ENCODE measurements around the gene UTS2B.

UTS2B gene

DNA sequence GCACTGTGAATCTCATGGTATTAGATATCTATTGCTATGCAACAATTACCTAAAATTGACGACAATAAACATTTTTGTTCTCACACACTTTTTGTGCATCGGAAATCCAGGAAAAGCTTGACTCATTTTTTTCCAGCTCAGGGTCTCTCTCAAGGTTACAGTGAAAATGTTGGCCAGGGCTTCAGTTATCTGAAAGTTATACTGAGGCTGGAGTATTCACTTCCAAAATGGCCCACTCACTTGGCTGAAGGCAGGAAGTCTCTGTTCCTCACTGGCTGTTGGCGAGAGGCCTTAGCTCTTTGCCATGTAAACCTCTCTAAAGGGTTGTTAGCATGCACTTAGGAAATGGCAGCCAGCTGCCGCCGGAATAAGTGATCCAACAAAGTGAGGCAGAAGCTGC lies 89.8 kb downstream of the UTS2B start:
- 92% methylated on average over 5 of the region's 5 CpGs for WGBS (ENCODE audit: insufficient coverage)
- POLR2A ChIA-PET, result no interaction called here
- Histone ChIP-seq H3K36me3 (ENCODE audit: control insufficient read depth in 4 of 4, insufficient read depth in 4 of 4, low read length in 3 of 4) (no peaks in the 10 kb centered on the region), H3K9me3 (ENCODE audit: control extremely low read depth in 1 of 5, control insufficient read depth in 4 of 5, insufficient read depth in 2 of 5, low read depth in 1 of 5, low read length in 4 of 5) (no peaks in the 10 kb centered on the region), H3K4me1 (ENCODE audit: control extremely low read depth in 1 of 4, control insufficient read depth in 4 of 4, insufficient read depth in 4 of 4, low read length in 3 of 4) (peaks cover 0 to 3% (median 1%) of the 10 kb centered on the region in 4 experiments), H3K27ac (ENCODE audit: insufficient read depth in 1 of 2, low read depth in 1 of 2, low read length in 2 of 2, poor library complexity in 1 of 2, severe bottlenecking in 2 of 2) (no peak overlapping the region), H3K4me3 (ENCODE audit: control insufficient read depth in 1 of 7, extremely low read depth in 1 of 7, insufficient read depth in 4 of 7, low read depth in 2 of 7, low read length in 6 of 7) (no peak overlapping the region), H3K27me3 (replicated peaks in 2 of 5; ENCODE audit: control insufficient read depth in 4 of 5, insufficient read depth in 5 of 5, low read length in 4 of 5) (no peaks in the 10 kb centered on the region)
- no peak for DNase-seq
- CTCF ChIA-PET, result no interaction called here

- peak in 2 of 3 donors; percentile 25 to 46 for DNase-seq
- Histone ChIP-seq H3K4me3 (ENCODE audit: control insufficient read depth in 1 of 7, extremely low read depth in 1 of 7, insufficient read depth in 4 of 7, low read depth in 2 of 7, low read length in 6 of 7) (no peak overlapping the region), H3K4me1 (ENCODE audit: control extremely low read depth in 1 of 4, control insufficient read depth in 4 of 4, insufficient read depth in 4 of 4, low read length in 3 of 4) (peaks cover 0 to 2% (median 0%) of the 10 kb centered on the region in 4 experiments), H3K27ac (ENCODE audit: insufficient read depth in 1 of 2, low read depth in 1 of 2, low read length in 2 of 2, poor library complexity in 1 of 2, severe bottlenecking in 2 of 2) (no peak overlapping the region), H3K27me3 (replicated peaks in 2 of 5; ENCODE audit: control insufficient read depth in 4 of 5, insufficient read depth in 5 of 5, low read length in 4 of 5) (peaks cover 0 to 4% (median 0%) of the 10 kb centered on the region in 5 experiments), H3K9me3 (ENCODE audit: control extremely low read depth in 1 of 5, control insufficient read depth in 4 of 5, insufficient read depth in 2 of 5, low read depth in 1 of 5, low read length in 4 of 5) (no peaks in the 10 kb centered on the region), H3K36me3 (ENCODE audit: control insufficient read depth in 4 of 4, insufficient read depth in 4 of 4, low read length in 3 of 4) (no peaks in the 10 kb centered on the region)
- WGBS (ENCODE audit: insufficient coverage), result no CpG with 5 or more reads among the region's 1 CpG
- ChIA-PET POLR2A (no interaction called here), CTCF (no interaction called here)
Measured at GRCh38 chr3:191239407-191240031, 90.8 kb downstream of the UTS2B start.

GRCh38 chr3:191238321-191238817 lies 92.0 kb downstream of the UTS2B start:
- CTCF ChIA-PET, result no interaction called here
- H3K27ac ChIP-seq (ENCODE audit: insufficient read depth in 1 of 2, low read depth in 1 of 2, low read length in 2 of 2, poor library complexity in 1 of 2, severe bottlenecking in 2 of 2), result no peak overlapping the region
- no peak overlapping the region for H3K4me3 ChIP-seq (ENCODE audit: control insufficient read depth in 1 of 7, extremely low read depth in 1 of 7, insufficient read depth in 4 of 7, low read depth in 2 of 7, low read length in 6 of 7)
- H3K9me3 ChIP-seq (ENCODE audit: control extremely low read depth in 1 of 5, control insufficient read depth in 4 of 5, insufficient read depth in 2 of 5, low read depth in 1 of 5, low read length in 4 of 5), result no peaks in the 10 kb centered on the region
- 93% methylated on average over 4 of the region's 4 CpGs for WGBS (ENCODE audit: insufficient coverage)
- peaks cover 0 to 2% (median 0%) of the 10 kb centered on the region in 4 experiments for H3K4me1 ChIP-seq (ENCODE audit: control extremely low read depth in 1 of 4, control insufficient read depth in 4 of 4, insufficient read depth in 4 of 4, low read length in 3 of 4)
- H3K27me3 ChIP-seq (replicated peaks in 2 of 5; ENCODE audit: control insufficient read depth in 4 of 5, insufficient read depth in 5 of 5, low read length in 4 of 5), result peaks cover 0 to 4% (median 0%) of the 10 kb centered on the region in 5 experiments
- POLR2A ChIA-PET, result no interaction called here
- H3K36me3 ChIP-seq (ENCODE audit: control insufficient read depth in 4 of 4, insufficient read depth in 4 of 4, low read length in 3 of 4), result no peaks in the 10 kb centered on the region
- DNase-seq, result no peak

DNA sequence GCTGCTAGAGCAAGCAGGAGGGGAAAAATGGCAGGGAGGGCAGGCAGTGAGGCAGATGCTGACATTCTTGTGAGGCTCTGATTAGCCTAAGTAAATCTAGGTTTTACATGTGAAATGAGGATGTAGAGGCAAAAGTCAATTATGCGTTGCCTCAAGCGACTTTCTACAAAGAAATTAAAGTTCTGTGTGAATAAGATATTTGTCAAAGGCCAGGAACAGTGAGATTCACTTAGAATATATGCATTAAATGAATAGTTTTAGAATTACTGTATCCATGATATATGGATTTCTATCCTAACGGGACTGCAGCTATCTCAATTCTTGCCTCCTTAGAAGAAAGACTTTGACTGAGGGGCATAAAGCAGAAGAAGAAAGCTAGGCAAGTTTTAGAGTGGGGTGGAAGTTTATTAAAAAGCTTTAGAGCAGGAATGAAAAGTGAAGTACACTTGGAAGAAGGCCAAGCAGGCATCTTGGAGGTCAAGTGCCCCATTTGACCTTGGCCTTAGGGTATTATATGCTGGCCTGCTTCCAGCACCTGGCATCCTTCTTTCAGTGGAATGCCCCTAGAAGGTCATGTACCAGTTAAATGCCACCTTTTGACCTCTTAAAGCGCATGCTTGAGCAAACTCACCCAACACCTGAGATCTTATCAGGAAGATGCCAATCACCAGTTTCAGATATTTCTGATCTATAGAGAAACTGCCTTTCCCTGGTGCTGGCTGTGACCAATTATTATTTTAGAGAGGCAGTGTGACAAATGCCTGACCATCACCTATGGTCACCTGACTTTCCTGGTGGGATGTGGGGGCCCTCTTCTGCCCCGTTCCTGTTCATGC lies 93.1 kb downstream of the UTS2B start:
- Histone ChIP-seq H3K4me1 (ENCODE audit: control extremely low read depth in 1 of 4, control insufficient read depth in 4 of 4, insufficient read depth in 4 of 4, low read length in 3 of 4) (peaks cover 0 to 2% (median 0%) of the 10 kb centered on the region in 4 experiments), H3K27ac (ENCODE audit: insufficient read depth in 1 of 2, low read depth in 1 of 2, low read length in 2 of 2, poor library complexity in 1 of 2, severe bottlenecking in 2 of 2) (no peak overlapping the region), H3K4me3 (ENCODE audit: control insufficient read depth in 1 of 7, extremely low read depth in 1 of 7, insufficient read depth in 4 of 7, low read depth in 2 of 7, low read length in 6 of 7) (no peak overlapping the region), H3K27me3 (replicated peaks in 2 of 5; ENCODE audit: control insufficient read depth in 4 of 5, insufficient read depth in 5 of 5, low read length in 4 of 5) (peaks cover 0 to 4% (median 0%) of the 10 kb centered on the region in 5 experiments), H3K9me3 (ENCODE audit: control extremely low read depth in 1 of 5, control insufficient read depth in 4 of 5, insufficient read depth in 2 of 5, low read depth in 1 of 5, low read length in 4 of 5) (no peaks in the 10 kb centered on the region), H3K36me3 (ENCODE audit: control insufficient read depth in 4 of 4, insufficient read depth in 4 of 4, low read length in 3 of 4) (no peaks in the 10 kb centered on the region)
- WGBS (ENCODE audit: insufficient coverage), result 97% methylated on average over 5 of the region's 5 CpGs
- no peak for DNase-seq
- ChIA-PET CTCF (no interaction called here), POLR2A (no interaction called here)

GRCh38 chr3:191236646-191237045 lies 93.7 kb downstream of the UTS2B start:
- no peak for DNase-seq
- whole genome bisulfite sequencing (ENCODE audit: insufficient coverage), result 100% methylated on average over 3 of the region's 3 CpGs
- CTCF ChIA-PET, result no interaction called here

GRCh38 chr3:191235331-191236314 lies 94.7 kb downstream of the UTS2B start:
- no peak overlapping the region for H3K4me3 ChIP-seq (ENCODE audit: control insufficient read depth in 1 of 7, extremely low read depth in 1 of 7, insufficient read depth in 4 of 7, low read depth in 2 of 7, low read length in 6 of 7)
- ChIA-PET CTCF (interaction anchor here (0.9 kb wide), 1 partner anchor 9 kb away, joined by 3 read pairs; no protein-coding TSS in a partner anchor), POLR2A (no interaction called here)
- DNase-seq, result no peak
- peaks cover 0 to 4% (median 0%) of the 10 kb centered on the region in 5 experiments for H3K27me3 ChIP-seq (replicated peaks in 2 of 5; ENCODE audit: control insufficient read depth in 4 of 5, insufficient read depth in 5 of 5, low read length in 4 of 5)
- H3K27ac ChIP-seq (ENCODE audit: insufficient read depth in 1 of 2, low read depth in 1 of 2, low read length in 2 of 2, poor library complexity in 1 of 2, severe bottlenecking in 2 of 2), result no peak overlapping the region
- 100% methylated on average over 3 of the region's 4 CpGs for WGBS (ENCODE audit: insufficient coverage)
- H3K9me3 ChIP-seq (ENCODE audit: control extremely low read depth in 1 of 5, control insufficient read depth in 4 of 5, insufficient read depth in 2 of 5, low read depth in 1 of 5, low read length in 4 of 5), result no peaks in the 10 kb centered on the region
- H3K4me1 ChIP-seq (ENCODE audit: control extremely low read depth in 1 of 4, control insufficient read depth in 4 of 4, insufficient read depth in 4 of 4, low read length in 3 of 4), result peaks cover 0 to 2% (median 0%) of the 10 kb centered on the region in 4 experiments
- no peaks in the 10 kb centered on the region for H3K36me3 ChIP-seq (ENCODE audit: control insufficient read depth in 4 of 4, insufficient read depth in 4 of 4, low read length in 3 of 4)

More at GRCh38 chr3:191236646-191237045, 93.7 kb downstream of the UTS2B start:
- peaks cover 0 to 2% (median 0%) of the 10 kb centered on the region in 4 experiments for H3K4me1 ChIP-seq (ENCODE audit: control extremely low read depth in 1 of 4, control insufficient read depth in 4 of 4, insufficient read depth in 4 of 4, low read length in 3 of 4)
- no peak overlapping the region for H3K27ac ChIP-seq (ENCODE audit: insufficient read depth in 1 of 2, low read depth in 1 of 2, low read length in 2 of 2, poor library complexity in 1 of 2, severe bottlenecking in 2 of 2)
- peaks cover 0 to 4% (median 0%) of the 10 kb centered on the region in 5 experiments for H3K27me3 ChIP-seq (replicated peaks in 2 of 5; ENCODE audit: control insufficient read depth in 4 of 5, insufficient read depth in 5 of 5, low read length in 4 of 5)
- H3K4me3 ChIP-seq (ENCODE audit: control insufficient read depth in 1 of 7, extremely low read depth in 1 of 7, insufficient read depth in 4 of 7, low read depth in 2 of 7, low read length in 6 of 7), result no peak overlapping the region
- POLR2A ChIA-PET, result no interaction called here
- no peaks in the 10 kb centered on the region for H3K9me3 ChIP-seq (ENCODE audit: control extremely low read depth in 1 of 5, control insufficient read depth in 4 of 5, insufficient read depth in 2 of 5, low read depth in 1 of 5, low read length in 4 of 5)
- H3K36me3 ChIP-seq (ENCODE audit: control insufficient read depth in 4 of 4, insufficient read depth in 4 of 4, low read length in 3 of 4), result no peaks in the 10 kb centered on the region

Measured in common myeloid progenitor, CD34-positive (primary cell).